ENCODE measurements around the gene MMEL1.

DNA sequence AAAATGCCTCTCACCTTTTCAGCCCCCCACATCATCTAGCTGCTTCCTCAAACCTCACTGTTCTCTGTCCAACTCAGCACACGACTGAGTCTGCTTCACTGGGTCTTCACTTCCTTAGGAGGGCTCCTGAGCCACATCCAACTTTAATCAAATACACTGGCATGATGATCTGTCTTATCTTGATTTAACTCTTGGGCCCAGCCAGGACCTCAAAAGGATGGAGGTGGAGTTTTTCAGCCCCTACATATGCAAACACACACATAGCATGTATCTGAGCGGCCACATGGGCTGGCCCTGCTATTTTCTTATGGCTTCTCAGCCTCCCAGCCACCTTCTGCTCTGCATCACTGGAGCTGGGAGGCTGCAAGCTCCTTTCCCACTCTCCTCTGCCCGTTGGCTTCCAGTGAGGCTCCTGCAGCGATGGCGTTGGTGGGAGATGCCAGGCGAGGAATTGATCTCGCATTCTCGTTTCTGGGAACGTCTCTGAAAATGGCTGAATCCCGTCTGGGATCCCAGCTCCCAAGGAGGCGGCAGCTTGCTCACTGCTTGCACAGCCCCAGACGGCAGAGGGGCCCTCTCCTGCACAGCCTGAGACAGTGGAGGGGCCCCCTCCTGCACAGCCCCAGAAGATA lies 48.0 kb downstream of the MMEL1 start:
- TF ChIP-seq EP300 (IDR thresholded peaks at IDR 0.05) (no peak), JUN (IDR thresholded peaks at IDR 0.05) (no peak), POLR2A (IDR thresholded peaks at IDR 0.05; ENCODE audit: low read length) (no peak)
- TF ChIP-seq, protein P1, sequence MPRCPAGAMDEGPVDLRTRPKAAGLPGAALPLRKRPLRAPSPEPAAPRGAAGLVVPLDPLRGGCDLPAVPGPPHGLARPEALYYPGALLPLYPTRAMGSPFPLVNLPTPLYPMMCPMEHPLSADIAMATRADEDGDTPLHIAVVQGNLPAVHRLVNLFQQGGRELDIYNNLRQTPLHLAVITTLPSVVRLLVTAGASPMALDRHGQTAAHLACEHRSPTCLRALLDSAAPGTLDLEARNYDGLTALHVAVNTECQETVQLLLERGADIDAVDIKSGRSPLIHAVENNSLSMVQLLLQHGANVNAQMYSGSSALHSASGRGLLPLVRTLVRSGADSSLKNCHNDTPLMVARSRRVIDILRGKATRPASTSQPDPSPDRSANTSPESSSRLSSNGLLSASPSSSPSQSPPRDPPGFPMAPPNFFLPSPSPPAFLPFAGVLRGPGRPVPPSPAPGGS (IDR thresholded peaks at IDR 0.05): no peak
- TF ChIP-seq, protein P2, sequence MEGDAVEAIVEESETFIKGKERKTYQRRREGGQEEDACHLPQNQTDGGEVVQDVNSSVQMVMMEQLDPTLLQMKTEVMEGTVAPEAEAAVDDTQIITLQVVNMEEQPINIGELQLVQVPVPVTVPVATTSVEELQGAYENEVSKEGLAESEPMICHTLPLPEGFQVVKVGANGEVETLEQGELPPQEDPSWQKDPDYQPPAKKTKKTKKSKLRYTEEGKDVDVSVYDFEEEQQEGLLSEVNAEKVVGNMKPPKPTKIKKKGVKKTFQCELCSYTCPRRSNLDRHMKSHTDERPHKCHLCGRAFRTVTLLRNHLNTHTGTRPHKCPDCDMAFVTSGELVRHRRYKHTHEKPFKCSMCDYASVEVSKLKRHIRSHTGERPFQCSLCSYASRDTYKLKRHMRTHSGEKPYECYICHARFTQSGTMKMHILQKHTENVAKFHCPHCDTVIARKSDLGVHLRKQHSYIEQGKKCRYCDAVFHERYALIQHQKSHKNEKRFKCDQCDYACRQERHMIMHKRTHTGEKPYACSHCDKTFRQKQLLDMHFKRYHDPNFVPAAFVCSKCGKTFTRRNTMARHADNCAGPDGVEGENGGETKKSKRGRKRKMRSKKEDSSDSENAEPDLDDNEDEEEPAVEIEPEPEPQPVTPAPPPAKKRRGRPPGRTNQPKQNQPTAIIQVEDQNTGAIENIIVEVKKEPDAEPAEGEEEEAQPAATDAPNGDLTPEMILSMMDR (IDR thresholded peaks at IDR 0.05): no peak
